PC-9 (cell line): Measurements from ENCODE around the gene LMBRD1. TPM values are rescaled to one million over a fixed set of nuclear protein-coding genes. Genes with fewer than 3 reads are reported as not detected.

Experiments used
- BruUV-seq: library from RNA; stranded (reverse); fragments of 400-500 nt; replicated peaks from 2 replicates; lab custom pipeline; 2021; lab: Mats Ljungman, UMichigan
- CTCF ChIA-PET: fragments of 300-600 bp; sonication (Branson Sonifier 250); formaldehyde crosslinking; loops from one replicate; lab custom pipeline; 2022; ENCODE audit warnings: antibody characterized with exemption; lab: Charles Lee
- POLR2A ChIA-PET: fragments of 300-600 bp; sonication (Branson Sonifier 250); formaldehyde crosslinking; loops from one replicate; lab custom pipeline; 2022; ENCODE audit warnings: antibody characterized with exemption; ENCODE audit not compliant: unreplicated experiment; lab: Charles Lee
- DNase-seq, 2 experiments: peaks; one replicate each; pipeline versions ENCODE4 v3.0.0 to v3.0.0-alpha.2; 2015 to 2022; ENCODE audit warnings: mixed read lengths in 1 of 2
- H2AFZ ChIP-seq: fragments of 200-600 bp; sonication (generic); 2 replicates; pipeline ENCODE4 v1.8.1; 2017; ENCODE audit warnings: antibody characterized with exemption
- H3F3A ChIP-seq: fragments of 200-600 bp; sonication (generic); 2 replicates; pipeline ENCODE4 v1.8.1; 2017; ENCODE audit warnings: antibody characterized with exemption, mild to moderate bottlenecking, low read depth; ENCODE audit not compliant: insufficient read depth
- H3K27ac ChIP-seq: fragments of 200-600 bp; sonication (generic); 2 replicates; pipeline ENCODE4 v1.6.1; 2016; ENCODE audit warnings: mixed run types
- H3K27me3 ChIP-seq: fragments of 200-600 bp; sonication (generic); 2 replicates; pipeline ENCODE4 v1.6.1; 2016; ENCODE audit warnings: low read depth, mixed run types; ENCODE audit not compliant: insufficient read depth
- H3K36me3 ChIP-seq: fragments of 200-600 bp; sonication (generic); 2 replicates; pipeline ENCODE4 v1.6.1; 2016; ENCODE audit warnings: low read depth, mixed run types
- H3K4me1 ChIP-seq: fragments of 200-600 bp; sonication (generic); replicated peaks from 2 replicates; pipeline ENCODE4 v1.6.1; 2016; ENCODE audit warnings: mixed run types; ENCODE audit not compliant: insufficient read depth
- H3K4me2 ChIP-seq: fragments of 200-600 bp; sonication (generic); 2 replicates; pipeline ENCODE4 v1.6.1; 2017; ENCODE audit warnings: mixed run types
- H3K4me3 ChIP-seq: fragments of 200-600 bp; sonication (generic); 2 replicates; pipeline ENCODE4 v1.6.1; 2016; ENCODE audit warnings: mixed run types
- H3K79me2 ChIP-seq: fragments of 200-600 bp; sonication (generic); 2 replicates; pipeline ENCODE4 v1.6.1; 2017; ENCODE audit warnings: low read depth, mixed run types
- H3K9me2 ChIP-seq: fragments of 200-600 bp; sonication (generic); 2 replicates; pipeline ENCODE4 v1.8.1; 2017; ENCODE audit warnings: mild to moderate bottlenecking; ENCODE audit not compliant: insufficient read depth
- H3K9me3 ChIP-seq: fragments of 200-600 bp; sonication (generic); 2 replicates; pipeline ENCODE4 v1.8.1; 2016; ENCODE audit warnings: low read depth; ENCODE audit not compliant: insufficient read depth
- H4K20me1 ChIP-seq: fragments of 200-600 bp; sonication (generic); 2 replicates; pipeline ENCODE4 v1.8.1; 2017; ENCODE audit not compliant: insufficient read depth
- CTCF ChIP-seq: fragments of 200-600 bp; sonication (generic); conservative IDR thresholded peaks from 2 replicates; pipeline ENCODE4 v1.6.1; 2017; ENCODE audit warnings: mixed run types, antibody characterized with exemption, mild to moderate bottlenecking, moderate library complexity
- EZH2 ChIP-seq: fragments of 200-600 bp; sonication (generic); IDR thresholded peaks from 2 replicates; pipeline ENCODE4 v1.8.0; 2017; ENCODE audit warnings: antibody characterized with exemption, low read depth
- intact Hi-C: fragments of 100-400 bp; cut with micrococcal nuclease; formaldehyde crosslinking; loops from one replicate; pipeline ENCODE4 v1.10.0; 2022; ENCODE audit not compliant: unreplicated experiment
- total RNA-seq: library from RNA; stranded (reverse); gene quantifications from 2 replicates; pipeline ENCODE4 v1.2.3, GENCODE V29; 2021

LMBRD1 gene
- total RNA-seq, 1 experiment from 2014 or later: 24.6 TPM

- CTCF ChIA-PET: no interaction called here
- no peaks in the 10 kb centered on the region for H3K9me2 ChIP-seq
- no peak overlapping the region for H3K27ac ChIP-seq
- H3F3A ChIP-seq: no peaks in the 10 kb centered on the region
- no peak overlapping the region for H3K4me2 ChIP-seq
- no peaks in the 10 kb centered on the region for H3K9me3 ChIP-seq
- BruUV-seq: no TSS peak
- H3K4me3 ChIP-seq: no peak overlapping the region
- no peaks in the 10 kb centered on the region for H3K36me3 ChIP-seq
- no peaks in the 10 kb centered on the region; the same call in none of the 2 replicates for H4K20me1 ChIP-seq
- DNase-seq: no peak
- H3K27me3 ChIP-seq: no peaks in the 10 kb centered on the region
- intact Hi-C loops: no loop called here
- peaks cover 3% of the 10 kb centered on the region; the same call in 1 of the 2 replicates for H3K79me2 ChIP-seq
- POLR2A ChIA-PET: no interaction called here
- TF ChIP-seq CTCF (no peak), EZH2 (no peak)
- no peaks in the 10 kb centered on the region for H3K4me1 ChIP-seq
- H2AFZ ChIP-seq: no peak overlapping the region
Measured at GRCh38 chr6:69756907-69757306, 39.9 kb downstream of the LMBRD1 start.

- Histone ChIP-seq H3K36me3 (no peaks in the 10 kb centered on the region), H2AFZ (no peak overlapping the region), H3K9me3 (no peaks in the 10 kb centered on the region), H3K79me2 (peaks cover 3% of the 10 kb centered on the region; the same call in 1 of the 2 replicates), H3K4me2 (no peak overlapping the region), H3K27me3 (no peaks in the 10 kb centered on the region), H3K4me1 (no peaks in the 10 kb centered on the region), H3K4me3 (no peak overlapping the region), H3K9me2 (no peaks in the 10 kb centered on the region), H3F3A (no peaks in the 10 kb centered on the region), H3K27ac (no peak overlapping the region), H4K20me1 (no peaks in the 10 kb centered on the region; the same call in none of the 2 replicates)
- DNase-seq: no peak
- no TSS peak for BruUV-seq
- ChIA-PET CTCF (no interaction called here), POLR2A (no interaction called here)
- TF ChIP-seq CTCF: no peak
- TF ChIP-seq EZH2: no peak
- intact Hi-C loops: no loop called here
Measured at GRCh38 chr6:69756366-69756765, 40.4 kb downstream of the LMBRD1 start.

GRCh38 chr6:69735027-69735426, 61.8 kb downstream of the LMBRD1 start:
- Histone ChIP-seq H3K27me3 (no peaks in the 10 kb centered on the region), H2AFZ (no peak overlapping the region), H3K9me2 (no peaks in the 10 kb centered on the region), H3K9me3 (no peaks in the 10 kb centered on the region), H4K20me1 (no peaks in the 10 kb centered on the region), H3K27ac (no peak overlapping the region), H3K4me1 (no peaks in the 10 kb centered on the region), H3K36me3 (no peaks in the 10 kb centered on the region), H3K4me2 (no peak overlapping the region), H3K4me3 (no peak overlapping the region), H3F3A (no peaks in the 10 kb centered on the region), H3K79me2 (no peaks in the 10 kb centered on the region)
- DNase-seq: no peak
- TF ChIP-seq EZH2 (no peak), CTCF (no peak)
- no TSS peak for BruUV-seq
- CTCF ChIA-PET: no interaction called here
- intact Hi-C loops: no loop called here
- POLR2A ChIA-PET: no interaction called here
